Heart right ventricle (tissue), 16 donors: ENCODE data around the gene KRTAP4-2. TPM values are rescaled to one million over a fixed set of nuclear protein-coding genes. Genes with fewer than 3 reads are reported as not detected.

ENCODE experiments used
- ATAC-seq, 8 donors: fragments of 200-7000 bp; cut with Tn5 transposase; one replicate each; pipeline ENCODE4 v1.9.1; 2020; ENCODE audit warnings: mild to moderate bottlenecking in 8 of 8, moderate library complexity in 8 of 8, moderate number of reproducible peaks in 1 of 8
- DNase-seq, 2 donors: peaks; one replicate each; pipeline ENCODE4 v3.0.0-alpha.2; 2020
- H3K27ac ChIP-seq, 10 donors: fragments of 200-600 bp; sonication (generic) in 2 of 10; one replicate each; pipeline versions ENCODE4 v1.5.0 to v1.8.0; 2020 to 2022; ENCODE audit warnings: mild to moderate bottlenecking in 3 of 10
- H3K27me3 ChIP-seq, 7 donors: fragments of 200-600 bp; one replicate each; pipeline ENCODE4 v1.8.0; 2021 to 2022; ENCODE audit warnings: mild to moderate bottlenecking in 2 of 7
- H3K36me3 ChIP-seq, 9 donors: fragments of 200-600 bp; sonication (generic) in 1 of 9; one replicate each; pipeline versions ENCODE4 v1.5.0 to v1.8.0; 2020 to 2022; ENCODE audit warnings: mild to moderate bottlenecking in 2 of 9
- H3K4me1 ChIP-seq, 9 donors: fragments of 200-600 bp; sonication (generic) in 1 of 9; one replicate each; pipeline versions ENCODE4 v1.5.0 to v1.8.0; 2020 to 2022; ENCODE audit warnings: mild to moderate bottlenecking in 4 of 9
- H3K4me3 ChIP-seq, 10 donors: fragments of 200-600 bp; sonication (generic) in 2 of 10; one replicate each; pipeline versions ENCODE4 v1.5.0 to v1.8.0; 2020 to 2022; ENCODE audit warnings: mild to moderate bottlenecking in 7 of 10, moderate library complexity in 2 of 10
- H3K9me3 ChIP-seq, 11 donors: fragments of 200-600 bp in 10 of 11; sonication (generic) in 2 of 11; one replicate each; pipeline versions ENCODE4 v1.5.0 to v1.8.0; 2013 to 2022; ENCODE audit warnings: mild to moderate bottlenecking in 2 of 11, control low read depth in 1 of 11, moderate library complexity in 1 of 11
- WGBS, 2 donors: extraction: QIAGEN DNeasy Blood & Tissue Kit; methylation state at CpG; one replicate each; pipeline ENCODE4 v1.1.7; 2013; ENCODE audit warnings: inconsistent platforms in 1 of 2; 5-methylcytosine and 5-hydroxymethylcytosine counted together
- intact Hi-C, 10 donors: fragments of 100-400 bp; cut with DNase I; formaldehyde crosslinking; loops; one replicate each; pipeline versions ENCODE4 v1.11.1 to v1.14.2; 2022
- polyA plus RNA-seq, 2 donors: library from polyadenylated mRNA; stranded (reverse); fragments of 200-250 nt; gene quantifications; one replicate each; pipeline ENCODE4 v1.2.3, GENCODE V29; 2013
- total RNA-seq, 10 donors: library from RNA; stranded (reverse); fragmentation: NEBNext Ultra II Directional in 3 of 10; extraction: Animal tissue kit (Norgen Biotek cat#: 25700) in 3 of 10; gene quantifications; one replicate each; pipeline versions ENCODE4 v1.2.1 to v1.2.4, GENCODE V29; 2021 to 2023
- TF ChIP-seq, protein P1 (sequence below), 9 donors: fragments of 200-600 bp; sonication (generic) in 2 of 9; IDR thresholded peaks; one replicate each; pipeline versions ENCODE4 v1.5.0 to v1.8.0; 2021 to 2022; ENCODE audit warnings: antibody characterized with exemption in 9 of 9, mild to moderate bottlenecking in 5 of 9, moderate library complexity in 1 of 9
- donor health status: Arrhythmogenic right ventricular cardiomyopathy.
- donor health status: ischemic (EF 13 %, LVEDD 7.1; RV severe dilation, severe dysfunction).
- donor health status: healthy with polysubstance abuse.
- donor health status: DM: no; HTN: yes; CAD: no.
- donor health status: DM: no; HTN: no; CAD: no.
- donor health status: ischemic (EF 25% LVEDD 6.9; RV normal size, moderate dysfunction).
- donor health status: ischemic (EF 25% LVEDD 5.7; RV mildly dilated, moderate dysfunction).
- donor health status: healthy.
- donor health status: DM: yes; HTN: yes; CAD: no.
- donor health status: Ischemic cardiomyopathy.
- donor health status: ischemic (EF 35%, LVEDD 5.7; RV mildly dilated, moderate dysfunction).
- donor health status: nonischemic (EF 11% LVEDD 7.7; RV severe dilation, severe dysfunction).
- donor health status: DM: yes; HTN: yes; CAD: no.
- donor health status: PGD.
- donor health status: ischemic (EF 29% LVEDD 5.4; RV normal size, mild dysfunction).
- donor health status: nonischemic (EF 23%, LVEDD 6.1; RV moderate dilation, normal function).

The KRTAP4-2 gene
- total and polyA plus RNA-seq, 12 donors: not detected

- intact Hi-C loops: no loop called here
- no peaks in the 10 kb centered on the region for H3K36me3 ChIP-seq
- peaks cover 0 to 11% (median 3%) of the 10 kb centered on the region in 7 donors for H3K27me3 ChIP-seq
- TF ChIP-seq, protein P1, sequence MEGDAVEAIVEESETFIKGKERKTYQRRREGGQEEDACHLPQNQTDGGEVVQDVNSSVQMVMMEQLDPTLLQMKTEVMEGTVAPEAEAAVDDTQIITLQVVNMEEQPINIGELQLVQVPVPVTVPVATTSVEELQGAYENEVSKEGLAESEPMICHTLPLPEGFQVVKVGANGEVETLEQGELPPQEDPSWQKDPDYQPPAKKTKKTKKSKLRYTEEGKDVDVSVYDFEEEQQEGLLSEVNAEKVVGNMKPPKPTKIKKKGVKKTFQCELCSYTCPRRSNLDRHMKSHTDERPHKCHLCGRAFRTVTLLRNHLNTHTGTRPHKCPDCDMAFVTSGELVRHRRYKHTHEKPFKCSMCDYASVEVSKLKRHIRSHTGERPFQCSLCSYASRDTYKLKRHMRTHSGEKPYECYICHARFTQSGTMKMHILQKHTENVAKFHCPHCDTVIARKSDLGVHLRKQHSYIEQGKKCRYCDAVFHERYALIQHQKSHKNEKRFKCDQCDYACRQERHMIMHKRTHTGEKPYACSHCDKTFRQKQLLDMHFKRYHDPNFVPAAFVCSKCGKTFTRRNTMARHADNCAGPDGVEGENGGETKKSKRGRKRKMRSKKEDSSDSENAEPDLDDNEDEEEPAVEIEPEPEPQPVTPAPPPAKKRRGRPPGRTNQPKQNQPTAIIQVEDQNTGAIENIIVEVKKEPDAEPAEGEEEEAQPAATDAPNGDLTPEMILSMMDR (IDR thresholded peaks at IDR 0.05): no peak
- H3K27ac ChIP-seq: no peak overlapping the region
- H3K9me3 ChIP-seq: peaks cover 0 to 14% (median 4%) of the 10 kb centered on the region in 11 donors
- WGBS, 2 donors: 70 to 72% methylated on average over 2 of the region's 2 CpGs
- ATAC-seq (no peak), DNase-seq (no peak)
- no peak overlapping the region for H3K4me3 ChIP-seq
- H3K4me1 ChIP-seq: no peaks in the 10 kb centered on the region
Observed at GRCh38 chr17:41133880-41134735, 43.9 kb downstream of the KRTAP4-2 start.

GRCh38 chr17:41131979-41132378, 46.0 kb downstream of the KRTAP4-2 start:
- Histone ChIP-seq H3K4me3 (no peak overlapping the region), H3K36me3 (no peaks in the 10 kb centered on the region), H3K9me3 (peaks cover 0 to 8% (median 3%) of the 10 kb centered on the region in 11 donors), H3K27ac (no peak overlapping the region), H3K27me3 (peaks cover 0 to 14% (median 3%) of the 10 kb centered on the region in 7 donors), H3K4me1 (no peaks in the 10 kb centered on the region)
- TF ChIP-seq, protein P1 (IDR thresholded peaks at IDR 0.05): no peak
- intact Hi-C loops: no loop called here
- DNase-seq (no peak), ATAC-seq (no peak)
- WGBS, 2 donors: 85% methylated on average over 3 of the region's 3 CpGs

Other genes starting within 250 kb of the KRTAP4-2 start
Only the 30 nearest of the 41 such genes appear.
- gene KRTAP1-5, start 151.0 kb downstream of the KRTAP4-2 start, total RNA-seq: not detected
- gene KRTAP1-5, start 151.0 kb downstream of the KRTAP4-2 start, polyA plus RNA-seq: not detected
- gene KRTAP1-4, start 148.0 kb downstream of the KRTAP4-2 start, total RNA-seq: not detected
- gene KRTAP1-4, start 148.0 kb downstream of the KRTAP4-2 start, polyA plus RNA-seq: not detected
- not detected for gene KRTAP1-3, start 143.3 kb downstream of the KRTAP4-2 start, total RNA-seq
- not detected for gene KRTAP1-3, start 143.3 kb downstream of the KRTAP4-2 start, polyA plus RNA-seq
- not detected for gene KRTAP1-1, start 136.8 kb downstream of the KRTAP4-2 start, total RNA-seq
- not detected for gene KRTAP1-1, start 136.8 kb downstream of the KRTAP4-2 start, polyA plus RNA-seq
- gene KRTAP2-1, start 130.9 kb downstream of the KRTAP4-2 start, total RNA-seq: not detected
- not detected for gene KRTAP2-1, start 130.9 kb downstream of the KRTAP4-2 start, polyA plus RNA-seq
- gene KRTAP2-2, start 123.0 kb downstream of the KRTAP4-2 start, total RNA-seq: not detected
- not detected for gene KRTAP2-2, start 123.0 kb downstream of the KRTAP4-2 start, polyA plus RNA-seq
- gene KRTAP2-3, start 118.1 kb downstream of the KRTAP4-2 start, total RNA-seq: not detected
- not detected for gene KRTAP2-3, start 118.1 kb downstream of the KRTAP4-2 start, polyA plus RNA-seq
- not detected for gene KRTAP2-4, start 112.3 kb downstream of the KRTAP4-2 start, total RNA-seq
- not detected for gene KRTAP2-4, start 112.3 kb downstream of the KRTAP4-2 start, polyA plus RNA-seq
- not detected for gene KRTAP4-7, start 94.1 kb downstream of the KRTAP4-2 start, total RNA-seq
- not detected for gene KRTAP4-7, start 94.1 kb downstream of the KRTAP4-2 start, polyA plus RNA-seq
- not detected for gene KRTAP4-8, start 80.1 kb downstream of the KRTAP4-2 start, total RNA-seq
- gene KRTAP4-8, start 80.1 kb downstream of the KRTAP4-2 start, polyA plus RNA-seq: not detected
- not detected for gene KRTAP4-16, start 76.0 kb downstream of the KRTAP4-2 start, total RNA-seq
- gene KRTAP4-16, start 76.0 kb downstream of the KRTAP4-2 start, polyA plus RNA-seq: not detected
- gene KRTAP4-9, start 72.8 kb downstream of the KRTAP4-2 start, total RNA-seq: not detected
- not detected for gene KRTAP4-9, start 72.8 kb downstream of the KRTAP4-2 start, polyA plus RNA-seq
- gene KRTAP4-11, start 59.8 kb downstream of the KRTAP4-2 start, total RNA-seq: not detected
- not detected for gene KRTAP4-11, start 59.8 kb downstream of the KRTAP4-2 start, polyA plus RNA-seq
- not detected for gene KRTAP4-12, start 54.0 kb downstream of the KRTAP4-2 start, total RNA-seq
- not detected for gene KRTAP4-12, start 54.0 kb downstream of the KRTAP4-2 start, polyA plus RNA-seq
- gene KRTAP4-6, start 37.7 kb downstream of the KRTAP4-2 start, total RNA-seq: not detected
- gene KRTAP4-6, start 37.7 kb downstream of the KRTAP4-2 start, polyA plus RNA-seq: not detected
- not detected for gene KRTAP4-5, start 28.4 kb downstream of the KRTAP4-2 start, total RNA-seq
- not detected for gene KRTAP4-5, start 28.4 kb downstream of the KRTAP4-2 start, polyA plus RNA-seq
- gene KRTAP4-4, start 17.5 kb downstream of the KRTAP4-2 start, total RNA-seq: not detected
- not detected for gene KRTAP4-4, start 17.5 kb downstream of the KRTAP4-2 start, polyA plus RNA-seq
- not detected for gene KRTAP4-3, start 10.0 kb downstream of the KRTAP4-2 start, total RNA-seq
- not detected for gene KRTAP4-3, start 10.0 kb downstream of the KRTAP4-2 start, polyA plus RNA-seq
- not detected for gene KRTAP4-1, start 6.7 kb upstream of the KRTAP4-2 start, total RNA-seq
- gene KRTAP4-1, start 6.7 kb upstream of the KRTAP4-2 start, polyA plus RNA-seq: not detected
- not detected for gene KRTAP9-1, start 11.7 kb upstream of the KRTAP4-2 start, total RNA-seq
- not detected for gene KRTAP9-1, start 11.7 kb upstream of the KRTAP4-2 start, polyA plus RNA-seq
- not detected for gene KRTAP9-2, start 48.4 kb upstream of the KRTAP4-2 start, total RNA-seq
- gene KRTAP9-2, start 48.4 kb upstream of the KRTAP4-2 start, polyA plus RNA-seq: not detected
- gene KRTAP9-3, start 54.2 kb upstream of the KRTAP4-2 start, total RNA-seq: not detected
- not detected for gene KRTAP9-3, start 54.2 kb upstream of the KRTAP4-2 start, polyA plus RNA-seq
- not detected for gene KRTAP9-8, start 59.8 kb upstream of the KRTAP4-2 start, total RNA-seq
- gene KRTAP9-8, start 59.8 kb upstream of the KRTAP4-2 start, polyA plus RNA-seq: not detected
- not detected for gene KRTAP9-4, start 71.5 kb upstream of the KRTAP4-2 start, total RNA-seq
- not detected for gene KRTAP9-4, start 71.5 kb upstream of the KRTAP4-2 start, polyA plus RNA-seq
- gene KRTAP9-9, start 77.2 kb upstream of the KRTAP4-2 start, total RNA-seq: not detected
- gene KRTAP9-9, start 77.2 kb upstream of the KRTAP4-2 start, polyA plus RNA-seq: not detected
- not detected for gene KRTAP9-6, start 87.2 kb upstream of the KRTAP4-2 start, total RNA-seq
- gene KRTAP9-6, start 87.2 kb upstream of the KRTAP4-2 start, polyA plus RNA-seq: not detected
- not detected for gene KRTAP9-7, start 97.5 kb upstream of the KRTAP4-2 start, total RNA-seq
- not detected for gene KRTAP9-7, start 97.5 kb upstream of the KRTAP4-2 start, polyA plus RNA-seq
- gene KRTAP29-1, start 124.6 kb upstream of the KRTAP4-2 start, total RNA-seq: not detected
- gene KRTAP29-1, start 124.6 kb upstream of the KRTAP4-2 start, polyA plus RNA-seq: not detected
- gene KRTAP16-1, start 131.1 kb upstream of the KRTAP4-2 start, total RNA-seq: not detected
- not detected for gene KRTAP16-1, start 131.1 kb upstream of the KRTAP4-2 start, polyA plus RNA-seq
- gene KRTAP17-1, start 137.5 kb upstream of the KRTAP4-2 start, total RNA-seq: not detected
- gene KRTAP17-1, start 137.5 kb upstream of the KRTAP4-2 start, polyA plus RNA-seq: not detected